ENCODE results near the gene ANKMY1. TPM values are rescaled to one million over a fixed set of nuclear protein-coding genes. Genes with fewer than 3 reads are reported as not detected.

ANKMY1 gene, protein sequence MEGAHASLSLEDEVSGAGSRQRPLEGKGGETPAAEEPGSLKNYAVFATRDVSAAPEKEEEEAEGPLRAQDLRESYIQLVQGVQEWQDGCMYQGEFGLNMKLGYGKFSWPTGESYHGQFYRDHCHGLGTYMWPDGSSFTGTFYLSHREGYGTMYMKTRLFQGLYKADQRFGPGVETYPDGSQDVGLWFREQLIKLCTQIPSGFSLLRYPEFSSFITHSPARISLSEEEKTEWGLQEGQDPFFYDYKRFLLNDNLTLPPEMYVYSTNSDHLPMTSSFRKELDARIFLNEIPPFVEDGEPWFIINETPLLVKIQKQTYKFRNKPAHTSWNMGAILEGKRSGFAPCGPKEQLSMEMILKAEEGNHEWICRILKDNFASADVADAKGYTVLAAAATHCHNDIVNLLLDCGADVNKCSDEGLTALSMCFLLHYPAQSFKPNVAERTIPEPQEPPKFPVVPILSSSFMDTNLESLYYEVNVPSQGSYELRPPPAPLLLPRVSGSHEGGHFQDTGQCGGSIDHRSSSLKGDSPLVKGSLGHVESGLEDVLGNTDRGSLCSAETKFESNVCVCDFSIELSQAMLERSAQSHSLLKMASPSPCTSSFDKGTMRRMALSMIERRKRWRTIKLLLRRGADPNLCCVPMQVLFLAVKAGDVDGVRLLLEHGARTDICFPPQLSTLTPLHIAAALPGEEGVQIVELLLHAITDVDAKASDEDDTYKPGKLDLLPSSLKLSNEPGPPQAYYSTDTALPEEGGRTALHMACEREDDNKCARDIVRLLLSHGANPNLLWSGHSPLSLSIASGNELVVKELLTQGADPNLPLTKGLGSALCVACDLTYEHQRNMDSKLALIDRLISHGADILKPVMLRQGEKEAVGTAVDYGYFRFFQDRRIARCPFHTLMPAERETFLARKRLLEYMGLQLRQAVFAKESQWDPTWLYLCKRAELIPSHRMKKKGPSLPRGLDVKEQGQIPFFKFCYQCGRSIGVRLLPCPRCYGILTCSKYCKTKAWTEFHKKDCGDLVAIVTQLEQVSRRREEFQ
- total RNA-seq = 4.8 and 5.8 TPM in 2 replicates

DNA sequence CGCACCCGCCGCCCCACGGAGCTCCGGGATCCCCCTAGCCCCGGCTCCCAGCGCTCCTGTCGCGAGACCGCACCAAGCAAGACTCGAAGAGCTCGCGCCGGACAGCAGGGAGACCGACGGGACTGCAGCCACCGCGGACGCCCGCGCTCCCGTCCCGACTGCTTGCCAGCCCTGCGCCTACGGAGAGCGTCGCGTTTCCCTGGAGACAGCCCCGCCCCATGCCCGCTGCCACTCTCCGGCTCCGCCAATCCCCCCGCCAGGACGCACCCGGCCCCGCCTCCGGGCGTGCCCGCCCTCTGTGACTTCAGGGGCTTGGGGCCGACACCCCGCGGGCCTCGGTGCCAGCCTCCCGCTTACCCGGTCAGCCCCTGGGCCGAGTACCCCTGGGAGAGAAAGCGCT is at the start of gene ANKMY1:
TSS of gene ANKMY1 (minus strand) at position 181 of the 400 bp plus-strand sequence. CDS start 653 bp downstream, outside the sequence.

GRCh38 chr2:240586198-240586918 is 28.6 kb upstream of the ANKMY1 start, which contains the start of gene CAPN10:
Gene CAPN10 (plus strand): TSS chr2:240586734. CDS start chr2:240586912, 178 bp downstream.

GRCh38 chr2:240567872-240568677 is 10.3 kb upstream of the ANKMY1 start, which contains the start of gene RNPEPL1:
Gene RNPEPL1 (plus strand): TSS chr2:240568484. CDS start chr2:240568587, 103 bp downstream.

DNA sequence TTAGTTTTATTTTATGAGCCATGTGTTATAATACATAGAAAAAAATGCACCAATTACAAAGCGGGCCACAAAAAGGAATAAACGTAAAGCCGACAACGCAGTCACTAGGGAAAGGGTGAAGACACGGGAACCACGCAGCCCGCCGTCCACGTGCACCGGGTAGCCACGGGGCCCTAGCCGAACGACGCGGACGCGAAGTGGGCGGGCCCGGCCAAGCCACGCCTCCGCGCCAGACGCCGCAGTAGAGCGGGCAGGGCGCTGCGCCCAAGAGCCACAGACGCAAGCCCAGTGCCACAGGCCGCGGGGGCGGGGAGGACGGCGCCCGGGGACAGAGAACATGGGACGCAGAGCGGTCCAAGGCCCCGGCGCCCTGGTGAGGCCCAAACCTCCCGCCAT is 2.3 kb upstream of the ANKMY1 start, which contains the start of gene DUSP28:
TSS of gene DUSP28 (plus strand) at position 274 of the 396 bp plus-strand sequence. CDS start 328 bp downstream, outside the sequence.

GRCh38 chr2:240435457-240435947 is 122.3 kb downstream of the ANKMY1 start, which contains the start of gene GPC1:
Gene GPC1 (plus strand): TSS chr2:240435663. CDS start chr2:240435919, 256 bp downstream.

Other genes with a start within 250 kb of the ANKMY1 start
- 52.1 and 57.9 TPM in 2 replicates for gene GPC1, start 122.3 kb downstream of the ANKMY1 start, total RNA-seq
- 2.0 and 2.1 TPM in 2 replicates for gene DUSP28, start 2.4 kb upstream of the ANKMY1 start, total RNA-seq
- gene RNPEPL1, start 10.5 kb upstream of the ANKMY1 start, total RNA-seq = 7.4 and 8.5 TPM in 2 replicates
- gene CAPN10, start 28.7 kb upstream of the ANKMY1 start, total RNA-seq = 20.1 TPM in 2 replicates
- gene GPR35, start 67.5 kb upstream of the ANKMY1 start, total RNA-seq = 0.28 and 0.74 TPM in 2 replicates
- not detected in 2 replicates for gene AQP12B, start 124.9 kb upstream of the ANKMY1 start, total RNA-seq
- not detected in 2 replicates for gene AQP12A, start 133.9 kb upstream of the ANKMY1 start, total RNA-seq